ENCODE results near the gene SKIL. TPM values are rescaled to one million over a fixed set of nuclear protein-coding genes. Genes with fewer than 3 reads are reported as not detected.
A peak's percentile ranks its signal among the peaks of the same experiment; 100 is the strongest.

Gene SKIL
- total RNA-seq, 1 donor = 95.9 TPM

DNA sequence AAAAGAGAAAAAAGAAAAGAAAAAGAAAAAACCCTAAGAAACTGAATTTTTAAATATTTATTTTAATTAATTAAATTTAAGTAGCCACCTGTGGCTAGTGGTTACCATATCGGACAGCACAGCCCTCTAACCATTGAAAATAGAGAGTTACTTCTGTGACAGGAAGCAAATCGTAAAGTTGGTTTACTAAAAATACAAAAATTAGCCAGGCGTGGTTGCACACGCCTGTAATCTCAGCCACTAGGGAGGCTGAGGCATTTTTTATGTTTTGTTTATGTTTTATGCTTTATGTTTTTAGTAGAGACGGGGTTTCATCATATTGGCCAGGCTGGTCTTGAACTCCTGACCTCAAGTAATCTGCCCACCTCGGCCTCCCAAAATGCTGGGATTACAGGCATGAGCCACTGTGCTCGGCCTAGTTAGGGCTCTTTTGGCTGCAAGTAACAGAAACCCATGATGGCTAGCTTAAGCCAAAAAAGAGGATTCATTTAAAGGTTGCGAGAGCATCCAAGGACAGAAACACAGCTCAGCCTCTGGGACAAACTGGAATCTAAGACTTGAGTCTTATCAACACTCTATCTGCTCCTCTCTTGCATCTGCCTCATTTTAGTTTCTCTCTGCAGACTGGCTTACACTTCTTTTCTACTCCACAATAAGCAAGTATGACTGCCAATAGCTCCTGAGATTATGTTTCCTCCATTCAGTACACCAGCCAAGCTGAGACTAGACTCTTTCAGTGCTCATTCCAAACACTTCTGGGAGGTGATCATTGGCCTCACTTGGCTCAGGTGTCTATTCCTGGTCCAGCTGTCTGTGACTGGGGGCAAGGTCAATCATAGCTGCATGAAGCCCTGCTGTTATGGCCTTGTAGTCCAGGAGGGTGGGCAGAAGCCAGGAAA lies 6.8 kb upstream of the SKIL start:
- DNase-seq (ENCODE audit: low read depth) = peak; percentile 91
- TF ChIP-seq, protein P1, sequence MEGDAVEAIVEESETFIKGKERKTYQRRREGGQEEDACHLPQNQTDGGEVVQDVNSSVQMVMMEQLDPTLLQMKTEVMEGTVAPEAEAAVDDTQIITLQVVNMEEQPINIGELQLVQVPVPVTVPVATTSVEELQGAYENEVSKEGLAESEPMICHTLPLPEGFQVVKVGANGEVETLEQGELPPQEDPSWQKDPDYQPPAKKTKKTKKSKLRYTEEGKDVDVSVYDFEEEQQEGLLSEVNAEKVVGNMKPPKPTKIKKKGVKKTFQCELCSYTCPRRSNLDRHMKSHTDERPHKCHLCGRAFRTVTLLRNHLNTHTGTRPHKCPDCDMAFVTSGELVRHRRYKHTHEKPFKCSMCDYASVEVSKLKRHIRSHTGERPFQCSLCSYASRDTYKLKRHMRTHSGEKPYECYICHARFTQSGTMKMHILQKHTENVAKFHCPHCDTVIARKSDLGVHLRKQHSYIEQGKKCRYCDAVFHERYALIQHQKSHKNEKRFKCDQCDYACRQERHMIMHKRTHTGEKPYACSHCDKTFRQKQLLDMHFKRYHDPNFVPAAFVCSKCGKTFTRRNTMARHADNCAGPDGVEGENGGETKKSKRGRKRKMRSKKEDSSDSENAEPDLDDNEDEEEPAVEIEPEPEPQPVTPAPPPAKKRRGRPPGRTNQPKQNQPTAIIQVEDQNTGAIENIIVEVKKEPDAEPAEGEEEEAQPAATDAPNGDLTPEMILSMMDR (IDR thresholded peaks at IDR 0.05; ENCODE audit: insufficient read depth, low read depth, low read length) = no peak
- no peak overlapping the region for H3K4me3 ChIP-seq (ENCODE audit: low read depth, low read length)

GRCh38 chr3:170352936-170353335 lies 4.6 kb upstream of the SKIL start:
- DNase-seq (ENCODE audit: low read depth) = no peak
- no peak overlapping the region for H3K4me3 ChIP-seq (ENCODE audit: low read depth, low read length)
- TF ChIP-seq, protein P1 (IDR thresholded peaks at IDR 0.05; ENCODE audit: insufficient read depth, low read depth, low read length) = no peak

- TF ChIP-seq, protein P1 (IDR thresholded peaks at IDR 0.05; ENCODE audit: insufficient read depth, low read depth, low read length) = no peak
- no peak for DNase-seq (ENCODE audit: low read depth)
- no peak overlapping the region for H3K4me3 ChIP-seq (ENCODE audit: low read depth, low read length)
These were observed 4.0 kb upstream of the SKIL start for GRCh38 chr3:170353485-170353884.

- DNase-seq (ENCODE audit: low read depth) = peak; percentile 43
- no peak overlapping the region for H3K4me3 ChIP-seq (ENCODE audit: low read depth, low read length)
- TF ChIP-seq, protein P1 (IDR thresholded peaks at IDR 0.05; ENCODE audit: insufficient read depth, low read depth, low read length) = no peak
These were observed 2.8 kb upstream of the SKIL start for GRCh38 chr3:170354760-170355159.

DNA sequence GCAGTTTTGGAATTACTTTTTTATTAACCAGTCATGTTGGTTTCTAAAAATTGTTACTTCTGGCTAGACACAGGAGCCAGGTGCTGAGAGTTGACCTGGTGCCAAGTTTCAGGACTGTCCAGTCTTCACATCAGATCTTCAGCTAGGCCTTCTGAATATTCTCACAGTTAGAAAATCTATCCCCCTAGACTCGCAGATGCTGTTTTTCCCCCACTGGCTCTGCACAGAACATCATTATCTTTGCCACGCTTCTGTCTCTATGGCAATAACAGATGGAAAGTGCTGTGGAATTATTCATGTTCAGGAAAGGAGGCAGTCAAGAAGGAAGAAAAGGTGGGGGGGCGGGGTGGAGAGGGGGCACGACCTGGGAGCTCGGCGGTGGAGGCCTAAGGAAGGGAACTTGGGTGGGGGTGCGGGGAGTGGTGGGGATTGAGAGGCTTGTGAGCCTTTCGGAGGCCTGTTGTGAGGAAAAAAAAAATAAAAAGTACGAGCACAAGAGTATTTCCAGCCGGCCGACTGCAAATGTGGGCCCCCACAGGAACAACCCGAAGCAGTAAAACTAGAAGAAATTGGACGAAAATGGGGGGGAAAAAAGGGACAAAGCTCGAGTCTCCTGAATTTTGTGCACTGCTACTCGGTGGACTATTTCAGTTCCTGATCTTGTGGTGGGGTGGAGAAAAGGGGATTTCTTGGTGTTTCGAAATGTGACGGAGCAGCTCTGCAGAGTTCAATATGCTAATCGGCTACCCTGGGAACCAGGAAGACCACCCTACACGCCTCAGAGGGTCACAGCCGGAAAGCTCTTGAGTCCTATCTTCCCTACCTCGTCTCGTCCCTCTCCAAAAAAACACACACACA lies 1.5 kb upstream of the SKIL start:
- peak; percentile 77 for DNase-seq (ENCODE audit: low read depth)
- TF ChIP-seq, protein P1 (IDR thresholded peaks at IDR 0.05; ENCODE audit: insufficient read depth, low read depth, low read length) = no peak
- H3K4me3 ChIP-seq (ENCODE audit: low read depth, low read length) = peak overlapping the region; percentile 40

- peak overlapping the region; percentile 40 for H3K4me3 ChIP-seq (ENCODE audit: low read depth, low read length)
- peak; percentile 92 for DNase-seq (ENCODE audit: low read depth)
- TF ChIP-seq, protein P1 (IDR thresholded peaks at IDR 0.05; ENCODE audit: insufficient read depth, low read depth, low read length) = no peak
These were observed 829 bp upstream of the SKIL start for GRCh38 chr3:170356596-170357175.

Data from fibroblast of villous mesenchyme (primary cell).